Tibial artery (tissue), 4 donors: ENCODE data around the gene SF3B2.
"Not testable (repeated sequence)": the region's sequence is repeated elsewhere in the genome, so short reads cannot be mapped to it uniquely, and the experiment has no call there.

Source experiments
- DNase-seq, 2 donors: peaks; one replicate each; pipeline ENCODE4 v3.0.0-alpha.2; 2019
- H3K27ac ChIP-seq, 2 donors: fragments of 200-600 bp; sonication (generic) in 1 of 2; 1 replicate in 1 of 2; 2 replicates in 1 of 2; pipeline ENCODE4 v1.5.1; 2018 to 2019; ENCODE audit warnings: mild to moderate bottlenecking in 1 of 2
- H3K27me3 ChIP-seq, 2 donors: fragments of 200-600 bp; sonication (generic) in 1 of 2; one replicate each; pipeline versions ENCODE4 v1.5.1 to v1.6.0; 2016 to 2019
- H3K36me3 ChIP-seq, 3 donors: fragments of 200-600 bp; sonication (generic) in 2 of 3; one replicate each; pipeline ENCODE4 v1.5.1; 2016 to 2019; ENCODE audit warnings: mild to moderate bottlenecking in 2 of 3
- H3K4me1 ChIP-seq, 4 donors: fragments of 200-600 bp; sonication (generic) in 2 of 4; 1 replicate in 3 of 4; 2 replicates in 1 of 4; pipeline ENCODE4 v1.5.1; 2016 to 2019
- H3K4me3 ChIP-seq, 2 donors: fragments of 200-600 bp; sonication (generic) in 1 of 2; 1 replicate in 1 of 2; 2 replicates in 1 of 2; pipeline ENCODE4 v1.5.1; 2018 to 2019; ENCODE audit warnings: mild to moderate bottlenecking in 2 of 2
- H3K9me3 ChIP-seq, 3 donors: fragments of 200-600 bp; sonication (generic) in 1 of 3; one replicate each; pipeline ENCODE4 v1.5.1; 2016 to 2019
- CTCF ChIP-seq, 2 experiments: fragments of 200-600 bp in 1 of 2; fragments of 450-650 bp in 1 of 2; IDR thresholded peaks; one replicate each; pipeline ENCODE4 v1.5.1; 2017 to 2019; ENCODE audit warnings: antibody characterized with exemption in 2 of 2, mild to moderate bottlenecking in 1 of 2, moderate library complexity in 1 of 2
- intact Hi-C: fragments of 100-400 bp; cut with DNase I; formaldehyde crosslinking; loops from one replicate; pipeline ENCODE4 v1.15.0; 2023; ENCODE audit warnings: low total_unique reads

SF3B2 gene

DNA sequence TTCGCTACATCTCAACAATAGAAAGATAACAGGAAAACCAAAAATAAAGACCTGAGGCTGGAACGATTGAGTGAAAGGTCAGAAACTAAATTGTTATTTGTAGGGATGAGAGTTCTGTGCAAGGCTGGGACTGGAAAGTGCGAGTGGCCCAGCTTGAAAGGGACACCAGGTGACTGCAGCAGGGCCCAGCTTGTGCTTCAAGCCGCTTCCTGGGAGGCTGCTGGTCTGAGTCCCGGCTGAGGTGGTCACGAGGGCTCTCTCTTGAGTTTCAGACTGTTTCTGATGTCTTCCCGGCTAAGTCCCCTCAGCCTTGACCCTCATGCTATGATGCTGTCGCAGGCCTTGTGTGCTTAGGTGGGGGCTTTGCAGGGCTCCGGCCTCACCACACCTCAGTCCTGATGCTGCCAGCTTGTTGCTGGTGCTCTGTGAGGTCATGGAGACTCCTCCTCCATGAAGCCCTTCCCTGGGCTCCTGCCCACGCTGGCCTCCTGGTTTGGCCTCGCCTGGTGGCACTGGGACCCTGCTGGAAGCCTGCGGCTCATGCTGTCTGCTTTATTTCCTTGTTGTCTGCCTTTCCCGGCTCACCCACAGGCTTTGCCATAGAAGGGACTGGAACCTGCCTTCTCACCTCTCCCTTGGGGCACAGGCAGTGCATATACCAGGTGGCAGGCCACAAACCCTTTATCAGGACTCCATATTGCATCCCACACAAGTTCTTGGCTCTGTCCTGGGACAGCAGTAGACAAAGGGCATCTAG is 45.9 kb upstream of the SF3B2 start:
- Histone ChIP-seq H3K4me1 (peaks cover 0 to 20% (median 10%) of the 10 kb centered on the region in 4 donors), H3K27me3 (no peaks in the 10 kb centered on the region), H3K36me3 (peaks cover 9 to 32% (median 14%) of the 10 kb centered on the region in 3 donors), H3K27ac (no peak overlapping the region), H3K9me3 (no peaks in the 10 kb centered on the region), H3K4me3 (no peak overlapping the region)
- DNase-seq, result no peak
- intact Hi-C loops, result no loop called here
- TF ChIP-seq CTCF (IDR thresholded peaks at IDR 0.05), result no peak

DNA sequence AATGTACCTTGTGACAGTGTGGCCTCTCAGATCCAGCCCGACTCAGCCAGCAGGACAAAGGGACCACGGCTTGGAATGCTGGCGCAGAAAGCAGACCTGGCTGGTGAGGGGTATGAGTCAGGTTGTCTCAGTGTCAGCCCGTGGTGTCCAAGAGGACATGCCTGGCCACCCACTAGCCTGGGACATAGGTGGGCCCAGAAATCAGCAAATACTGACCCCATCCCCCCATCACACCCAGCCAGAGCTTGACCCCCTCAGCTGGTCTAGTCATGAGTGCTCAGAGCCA is 45.3 kb upstream of the SF3B2 start:
- TF ChIP-seq CTCF (IDR thresholded peaks at IDR 0.05), result no peak
- peaks cover 0 to 23% (median 14%) of the 10 kb centered on the region in 4 donors for H3K4me1 ChIP-seq
- H3K36me3 ChIP-seq, result peaks cover 9 to 32% (median 14%) of the 10 kb centered on the region in 3 donors
- no peaks in the 10 kb centered on the region for H3K27me3 ChIP-seq
- H3K9me3 ChIP-seq, result no peaks in the 10 kb centered on the region
- H3K4me3 ChIP-seq, result no peak overlapping the region
- no peak for DNase-seq
- intact Hi-C loops, result no loop called here
- peak overlapping the region in 1 of 2 donors; percentile 15 for H3K27ac ChIP-seq

DNA sequence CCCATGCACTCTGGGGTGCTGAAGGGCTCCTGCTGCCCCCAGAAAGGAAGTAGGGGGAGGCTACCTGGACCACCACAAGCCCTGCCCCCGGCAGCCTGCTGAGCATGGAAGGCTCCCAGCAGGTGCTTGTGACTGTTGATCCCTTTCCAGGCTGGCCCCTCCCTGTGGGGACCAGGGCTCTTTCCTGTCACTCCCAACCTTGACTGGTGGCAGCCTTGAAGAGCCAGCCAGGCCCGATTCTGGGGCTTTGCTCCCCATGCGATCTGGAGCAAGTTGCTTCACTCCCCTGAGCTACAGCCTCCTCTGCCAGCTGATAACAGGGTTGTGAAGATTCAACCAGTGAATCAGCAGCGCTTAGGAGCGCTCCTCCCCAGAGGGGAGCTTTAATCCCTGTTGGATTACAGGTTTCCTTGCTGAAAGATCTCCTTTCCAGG is 44.9 kb upstream of the SF3B2 start:
- Histone ChIP-seq H3K27me3 (no peaks in the 10 kb centered on the region), H3K36me3 (peaks cover 9 to 32% (median 14%) of the 10 kb centered on the region in 3 donors), H3K4me3 (no peak overlapping the region), H3K4me1 (peaks cover 0 to 27% (median 18%) of the 10 kb centered on the region in 4 donors), H3K27ac (peak overlapping the region in 1 of 2 donors; percentile 15), H3K9me3 (no peaks in the 10 kb centered on the region)
- no peak for TF ChIP-seq CTCF (IDR thresholded peaks at IDR 0.05)
- intact Hi-C loops, result no loop called here
- no peak for DNase-seq

GRCh38 chr11:66008095-66008467 is 44.1 kb upstream of the SF3B2 start:
- DNase-seq, result no peak
- no peak for TF ChIP-seq CTCF (IDR thresholded peaks at IDR 0.05)
- Histone ChIP-seq H3K4me1 (peaks cover 0 to 32% (median 23%) of the 10 kb centered on the region in 4 donors), H3K27ac (no peak overlapping the region), H3K27me3 (no peaks in the 10 kb centered on the region), H3K4me3 (no peak overlapping the region), H3K9me3 (no peaks in the 10 kb centered on the region), H3K36me3 (peaks cover 9 to 32% (median 14%) of the 10 kb centered on the region in 3 donors)
- intact Hi-C loops, result no loop called here

GRCh38 chr11:66008468-66009101 is 43.6 kb upstream of the SF3B2 start:
- H3K4me1 ChIP-seq, result peaks cover 0 to 32% (median 23%) of the 10 kb centered on the region in 4 donors
- DNase-seq, result no peak
- H3K9me3 ChIP-seq, result no peaks in the 10 kb centered on the region
- peaks cover 9 to 30% (median 14%) of the 10 kb centered on the region in 3 donors for H3K36me3 ChIP-seq
- intact Hi-C loops, result no loop called here
- no peaks in the 10 kb centered on the region for H3K27me3 ChIP-seq
- no peak for TF ChIP-seq CTCF (IDR thresholded peaks at IDR 0.05)
- no peak overlapping the region for H3K4me3 ChIP-seq
- no peak overlapping the region for H3K27ac ChIP-seq

DNA sequence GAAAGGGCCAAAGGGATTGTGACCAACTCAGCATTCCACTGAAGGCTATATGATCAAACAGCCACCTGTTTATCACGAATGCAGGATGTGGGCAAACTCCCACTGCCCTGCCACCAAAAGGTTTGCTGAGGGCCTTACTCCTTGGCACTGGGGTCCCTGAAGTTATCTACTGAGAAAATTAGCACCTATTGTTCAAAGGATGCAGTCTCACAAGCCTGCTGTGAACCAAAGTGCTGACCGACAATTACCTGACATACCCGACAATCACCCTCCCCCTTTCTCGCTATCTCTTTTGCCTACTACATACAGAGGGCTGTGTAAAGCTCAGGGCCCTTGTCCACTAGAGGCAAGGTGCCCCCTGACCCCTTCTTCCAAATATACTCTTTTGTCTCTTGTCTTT is 42.1 kb upstream of the SF3B2 start:
- Histone ChIP-seq H3K4me1 (peaks cover 0 to 44% (median 34%) of the 10 kb centered on the region in 4 donors), H3K36me3 (peaks cover 0 to 15% (median 2%) of the 10 kb centered on the region in 3 donors)
- intact Hi-C loops, H3K4me3 ChIP-seq, H3K27ac ChIP-seq, H3K9me3 ChIP-seq, DNase-seq, H3K27me3 ChIP-seq: not testable (repeated sequence)
